SK-N-MC (cell line): ENCODE data around the gene LBX2.

Experiments
- DNase-seq: peaks from one replicate; pipeline ENCODE4 v3.0.0-alpha.2; 2011; ENCODE audit warnings: low read depth, low spot score
- H3K27ac ChIP-seq: fragments of 200-600 bp; sonication (generic); 2 replicates; pipeline ENCODE4 v1.5.1; 2016; ENCODE audit warnings: mixed run types
- H3K36me3 ChIP-seq: fragments of 200-600 bp; sonication (generic); 2 replicates; pipeline ENCODE4 v1.6.1; 2017; ENCODE audit warnings: antibody characterized with exemption, low read length, mixed read lengths; ENCODE audit not compliant: insufficient read depth
- H3K4me3 ChIP-seq: fragments of 200-600 bp; sonication (generic); 2 replicates; pipeline ENCODE4 v1.5.1; 2016
- H3K9ac ChIP-seq: fragments of 200-600 bp; sonication (generic); 2 replicates; pipeline ENCODE4 v1.8.0; 2017; ENCODE audit warnings: mixed run types, mixed read lengths; ENCODE audit not compliant: insufficient read length
- H3K9me3 ChIP-seq: fragments of 200-600 bp; sonication (generic); 2 replicates; pipeline ENCODE4 v1.6.1; 2017; ENCODE audit warnings: low read depth, mild to moderate bottlenecking, antibody characterized with exemption, low read length, moderate library complexity, mixed read lengths
- EZH2 ChIP-seq: fragments of 200-600 bp; sonication (generic); IDR thresholded peaks from one replicate; pipeline ENCODE4 v1.6.1; 2017; ENCODE audit warnings: antibody characterized with exemption
- FOXP2 ChIP-seq: optimal IDR thresholded peaks from 2 replicates; pipeline ENCODE3; 2011; ENCODE audit warnings: mild to moderate bottlenecking, moderate library complexity; ENCODE audit not compliant: insufficient read depth; ENCODE audit errors: extremely low read length, control extremely low read depth
- POLR2AphosphoS5 ChIP-seq: IDR thresholded peaks from 2 replicates; pipeline ENCODE4 v1.6.1; 2012; ENCODE audit warnings: mild to moderate bottlenecking, low read depth, low read length, borderline replicate concordance

Gene LBX2

GRCh38 chr2:74536166-74536950 lies 37.0 kb upstream of the LBX2 start:
- peaks cover 9% of the 10 kb centered on the region for H3K36me3 ChIP-seq
- no peaks in the 10 kb centered on the region for H3K9me3 ChIP-seq
- TF ChIP-seq FOXP2: no peak
- no peak for TF ChIP-seq POLR2AphosphoS5
- TF ChIP-seq EZH2: no peak
- no peak overlapping the region for H3K9ac ChIP-seq
- no peak overlapping the region for H3K4me3 ChIP-seq
- H3K27ac ChIP-seq: no peak overlapping the region
- no peak for DNase-seq

- TF ChIP-seq FOXP2: no peak
- no peak for TF ChIP-seq POLR2AphosphoS5
- TF ChIP-seq EZH2: no peak
- Histone ChIP-seq H3K27ac (no peak overlapping the region), H3K36me3 (peaks cover 11% of the 10 kb centered on the region), H3K9ac (no peak overlapping the region), H3K4me3 (no peak overlapping the region), H3K9me3 (no peaks in the 10 kb centered on the region)
- no peak for DNase-seq
These were observed 36.1 kb upstream of the LBX2 start for GRCh38 chr2:74535440-74535965.

DNA sequence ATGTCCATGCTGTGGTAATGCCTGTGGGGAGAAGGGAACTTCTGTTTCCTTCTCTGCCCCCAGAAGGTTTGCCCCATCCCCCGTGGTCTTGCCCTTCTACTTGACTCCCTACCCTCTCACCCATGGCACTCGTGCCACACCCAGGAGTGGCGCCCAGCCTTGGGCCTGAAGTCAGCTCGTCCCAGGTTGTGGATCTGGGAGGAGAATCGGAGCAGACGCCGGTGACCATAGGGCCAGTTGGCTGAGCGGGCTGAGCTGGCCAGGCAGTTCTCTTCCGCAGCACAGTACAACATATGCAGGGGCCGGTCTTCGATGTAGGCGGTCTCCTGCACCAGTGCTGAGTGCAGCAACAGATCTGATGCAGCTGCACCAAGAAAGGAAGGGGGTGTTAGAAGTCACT lies 35.0 kb upstream of the LBX2 start:
- TF ChIP-seq FOXP2 (no peak), EZH2 (no peak), POLR2AphosphoS5 (no peak)
- Histone ChIP-seq H3K4me3 (no peak overlapping the region), H3K27ac (no peak overlapping the region), H3K9ac (no peak overlapping the region), H3K36me3 (peaks cover 11% of the 10 kb centered on the region), H3K9me3 (no peaks in the 10 kb centered on the region)
- no peak for DNase-seq

GRCh38 chr2:74533464-74533863 lies 34.1 kb upstream of the LBX2 start:
- Histone ChIP-seq H3K9me3 (no peaks in the 10 kb centered on the region), H3K27ac (no peak overlapping the region), H3K9ac (no peak overlapping the region), H3K36me3 (peaks cover 15% of the 10 kb centered on the region), H3K4me3 (no peak overlapping the region)
- DNase-seq: no peak
- TF ChIP-seq EZH2: no peak
- TF ChIP-seq POLR2AphosphoS5: no peak
- no peak for TF ChIP-seq FOXP2

GRCh38 chr2:74532222-74532621 lies 32.8 kb upstream of the LBX2 start:
- H3K36me3 ChIP-seq: peaks cover 27% of the 10 kb centered on the region
- H3K4me3 ChIP-seq: no peak overlapping the region
- H3K27ac ChIP-seq: no peak overlapping the region
- DNase-seq: no peak
- no peak overlapping the region for H3K9ac ChIP-seq
- H3K9me3 ChIP-seq: no peaks in the 10 kb centered on the region
- TF ChIP-seq EZH2: no peak
- no peak for TF ChIP-seq FOXP2
- no peak for TF ChIP-seq POLR2AphosphoS5

GRCh38 chr2:74531666-74532065 lies 32.3 kb upstream of the LBX2 start:
- Histone ChIP-seq H3K4me3 (no peak overlapping the region), H3K9me3 (no peaks in the 10 kb centered on the region), H3K9ac (no peak overlapping the region), H3K27ac (no peak overlapping the region), H3K36me3 (peaks cover 33% of the 10 kb centered on the region)
- TF ChIP-seq POLR2AphosphoS5 (no peak), FOXP2 (no peak), EZH2 (no peak)
- no peak for DNase-seq

DNA sequence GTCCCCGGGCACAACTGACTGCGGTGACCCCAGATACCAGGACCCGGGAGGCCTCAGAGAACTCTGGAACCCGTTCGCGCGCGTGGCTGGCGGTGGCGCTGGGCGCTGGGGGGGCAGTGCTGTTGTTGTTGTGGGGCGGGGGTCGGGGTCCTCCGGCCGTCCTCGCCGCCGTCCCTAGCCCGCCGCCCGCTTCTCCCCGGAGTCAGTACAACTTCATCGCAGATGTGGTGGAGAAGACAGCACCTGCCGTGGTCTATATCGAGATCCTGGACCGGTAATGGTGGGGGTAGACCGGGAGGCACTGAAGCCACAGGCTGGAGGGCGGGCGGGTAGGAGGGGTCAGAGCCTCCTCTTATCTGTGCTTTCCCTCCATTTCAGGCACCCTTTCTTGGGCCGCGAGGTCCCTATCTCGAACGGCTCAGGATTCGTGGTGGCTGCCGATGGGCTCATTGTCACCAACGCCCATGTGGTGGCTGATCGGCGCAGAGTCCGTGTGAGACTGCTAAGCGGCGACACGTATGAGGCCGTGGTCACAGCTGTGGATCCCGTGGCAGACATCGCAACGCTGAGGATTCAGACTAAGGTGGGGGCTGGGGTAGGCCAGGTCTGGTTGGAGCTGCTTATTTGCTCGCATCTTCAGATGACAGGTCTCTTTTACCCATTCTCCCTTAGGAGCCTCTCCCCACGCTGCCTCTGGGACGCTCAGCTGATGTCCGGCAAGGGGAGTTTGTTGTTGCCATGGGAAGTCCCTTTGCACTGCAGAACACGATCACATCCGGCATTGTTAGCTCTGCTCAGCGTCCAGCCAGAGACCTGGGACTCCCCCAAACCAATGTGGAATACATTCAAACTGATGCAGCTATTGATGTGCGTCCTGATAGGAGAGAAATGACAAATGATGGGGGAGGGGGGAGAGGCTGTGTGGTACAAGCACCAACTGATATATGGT lies 31.1 kb upstream of the LBX2 start:
- Histone ChIP-seq H3K9me3 (no peaks in the 10 kb centered on the region), H3K4me3 (peak overlapping the region; percentile 98), H3K36me3 (peaks cover 43% of the 10 kb centered on the region), H3K27ac (0 out of 2 replicates have a peak overlapping the region, but pooled peaks have one; percentile 26), H3K9ac (peak overlapping the region; percentile 96)
- no peak for DNase-seq
- TF ChIP-seq POLR2AphosphoS5 (no peak), EZH2 (no peak), FOXP2 (no peak)

DNA sequence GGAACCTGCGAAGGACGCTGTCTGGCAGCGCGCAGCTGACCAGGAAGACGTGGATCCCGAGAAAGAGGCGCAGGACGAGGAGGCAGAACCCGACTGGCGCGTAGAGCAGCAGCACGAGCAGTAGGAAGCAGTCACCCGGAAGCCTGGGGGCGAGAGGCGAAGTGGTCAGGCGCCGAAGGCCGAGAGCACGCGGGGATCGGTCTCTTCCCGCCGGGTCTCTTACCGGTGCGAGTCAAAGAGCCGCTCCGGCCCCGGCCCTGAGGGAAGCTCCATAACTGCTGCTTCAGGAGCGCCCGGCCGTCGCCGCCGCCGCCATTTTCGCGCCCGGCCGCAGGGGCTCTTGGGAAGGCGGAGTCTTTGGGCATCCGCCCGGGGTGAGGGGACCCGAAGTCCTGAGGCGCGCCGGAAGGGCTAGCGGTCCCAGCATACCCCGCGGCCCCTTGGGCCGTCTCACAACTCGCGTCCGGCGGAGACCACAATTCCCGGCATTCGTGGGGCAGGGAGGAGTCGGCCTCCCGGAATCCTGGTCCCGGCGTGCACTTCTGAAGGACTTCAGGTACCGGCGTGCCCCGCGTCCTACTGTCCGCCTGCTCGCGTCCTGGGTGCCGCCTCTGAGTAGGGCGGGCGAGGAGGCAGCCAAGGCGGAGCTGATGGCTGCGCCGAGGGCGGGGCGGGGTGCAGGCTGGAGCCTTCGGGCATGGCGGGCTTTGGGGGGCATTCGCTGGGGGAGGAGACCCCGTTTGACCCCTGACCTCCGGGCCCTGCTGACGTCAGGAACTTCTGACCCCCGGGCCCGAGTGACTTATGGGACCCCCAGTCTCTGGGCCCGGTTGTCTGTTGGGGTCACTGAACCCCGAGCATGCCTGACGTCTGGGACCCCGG lies 30.2 kb upstream of the LBX2 start, which contains the start of the genes AUP1 and HTRA2:
AUP1 (minus strand) TSS at position 350 of the 882 bp plus-strand sequence; CDS start at position 273, 77 bp downstream.
HTRA2 (plus strand) TSS at position 577 of the 882 bp plus-strand sequence; CDS start at position 651, 74 bp downstream.
- peaks cover 43% of the 10 kb centered on the region for H3K36me3 ChIP-seq
- peak within 1 kb of the TSS; percentile 87 for H3K27ac ChIP-seq

More for the DNA sequence above, 30.2 kb upstream of the LBX2 start, which contains the start of the genes AUP1 and HTRA2:
- DNase-seq: no peak
- TF ChIP-seq POLR2AphosphoS5: peak; percentile 87
- no peak for TF ChIP-seq EZH2
- Histone ChIP-seq H3K9ac (peak within 1 kb of the TSS; percentile 96), H3K4me3 (peak within 1 kb of the TSS; percentile 98), H3K9me3 (no peaks in the 10 kb centered on the region)
